GM19043 (cell line): ENCODE results near the gene LSS.
"Not testable (repeated sequence)": the region's sequence is repeated elsewhere in the genome, so short reads cannot be mapped to it uniquely, and the experiment has no call there.

ENCODE experiments used
- ATAC-seq: cut with Tn5 transposase; IDR thresholded peaks from one replicate; pipeline ENCODE4 v1.9.1; 2021; ENCODE audit warnings: low read depth; ENCODE audit not compliant: unreplicated experiment

The LSS gene

GRCh38 chr21:46155514-46156377 lies 72.8 kb downstream of the LSS start, which contains the start of gene FTCD:
FTCD (minus strand) TSS chr21:46155579; CDS start chr21:46155523, 56 bp downstream.
- ATAC-seq = no peak

- no peak for ATAC-seq
Measured at GRCh38 chr21:46154955-46155513, 73.5 kb downstream of the LSS start.

GRCh38 chr21:46154155-46154954 lies 74.2 kb downstream of the LSS start:
- ATAC-seq = no peak

GRCh38 chr21:46153247-46154154 lies 75.1 kb downstream of the LSS start:
- no peak for ATAC-seq

- ATAC-seq = no peak
Measured at GRCh38 chr21:46152927-46153246, 75.7 kb downstream of the LSS start.

- ATAC-seq = no peak
Measured at GRCh38 chr21:46151989-46152926, 76.3 kb downstream of the LSS start.

- ATAC-seq = no peak
Measured at GRCh38 chr21:46151261-46151988, 77.1 kb downstream of the LSS start.

GRCh38 chr21:46150491-46151121 lies 78.0 kb downstream of the LSS start:
- no peak for ATAC-seq

GRCh38 chr21:46150073-46150472 lies 78.5 kb downstream of the LSS start:
- no peak for ATAC-seq

- ATAC-seq = no peak
Measured at GRCh38 chr21:46149205-46149901, 79.2 kb downstream of the LSS start.

GRCh38 chr21:46148106-46148505 lies 80.5 kb downstream of the LSS start:
- no peak for ATAC-seq

- ATAC-seq = not testable (repeated sequence)
Measured at GRCh38 chr21:46147429-46147828, 81.1 kb downstream of the LSS start.

- no peak for ATAC-seq
Measured at GRCh38 chr21:46146856-46147255, 81.7 kb downstream of the LSS start.

- no peak for ATAC-seq
Measured at GRCh38 chr21:46145840-46146691, 82.5 kb downstream of the LSS start.

- no peak for ATAC-seq
Measured at GRCh38 chr21:46145159-46145839, 83.3 kb downstream of the LSS start.

- no peak for ATAC-seq
Measured at GRCh38 chr21:46144464-46145070, 84.0 kb downstream of the LSS start.
